Kasumi-1 (cell line): Measurements from ENCODE around the gene HOXB5.
A peak's percentile ranks its signal among the peaks of the same experiment; 100 is the strongest.

Experiments used
- DNase-seq, 2 experiments: peaks; one replicate each; lab custom pipeline; 2025; lab: John Stamatoyannopoulos, UW

Gene HOXB5

DNA sequence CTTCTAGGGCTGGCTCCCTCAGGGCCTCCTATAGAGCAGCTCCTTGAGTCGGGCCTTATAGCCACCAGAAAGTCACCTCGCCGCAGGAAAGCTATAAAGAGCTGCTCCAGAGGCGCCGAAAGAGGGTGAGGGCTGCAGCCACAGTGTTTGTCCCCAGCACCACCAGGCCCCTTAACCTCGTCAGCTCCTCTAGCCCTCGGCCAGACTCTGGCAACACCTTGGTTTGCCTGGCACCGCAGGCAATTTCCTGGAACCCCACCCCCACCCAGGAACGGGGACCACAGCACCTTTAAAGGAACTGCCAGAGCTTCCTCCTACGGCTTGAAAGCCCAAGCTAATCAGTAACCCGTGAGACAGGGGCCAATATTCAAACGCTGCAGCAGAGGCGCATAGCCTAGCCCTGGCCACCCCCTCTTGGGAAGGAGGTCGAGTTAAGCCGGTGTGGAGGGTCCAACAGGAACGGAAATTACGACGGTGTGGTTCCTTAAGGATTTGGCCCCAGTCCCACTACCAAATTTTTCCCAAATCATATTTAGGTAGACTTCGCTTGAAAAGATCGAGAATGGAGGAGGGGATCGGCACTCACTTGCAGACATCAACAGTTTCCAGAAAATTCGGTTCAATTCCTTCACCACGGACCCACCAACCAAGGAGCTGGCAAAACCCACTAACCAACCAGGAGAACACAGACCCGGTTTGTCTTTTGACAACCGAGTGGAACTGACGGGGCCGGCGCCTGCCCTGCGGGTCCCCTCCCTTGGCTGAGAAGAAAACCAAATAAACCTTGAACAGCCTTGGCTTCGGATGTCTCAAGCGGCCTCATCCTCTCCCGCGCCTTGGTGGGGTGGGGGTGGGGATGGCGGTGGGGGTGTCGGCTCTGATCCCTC, 8.2 kb upstream of the HOXB5 start:
- no peak for DNase-seq

DNA sequence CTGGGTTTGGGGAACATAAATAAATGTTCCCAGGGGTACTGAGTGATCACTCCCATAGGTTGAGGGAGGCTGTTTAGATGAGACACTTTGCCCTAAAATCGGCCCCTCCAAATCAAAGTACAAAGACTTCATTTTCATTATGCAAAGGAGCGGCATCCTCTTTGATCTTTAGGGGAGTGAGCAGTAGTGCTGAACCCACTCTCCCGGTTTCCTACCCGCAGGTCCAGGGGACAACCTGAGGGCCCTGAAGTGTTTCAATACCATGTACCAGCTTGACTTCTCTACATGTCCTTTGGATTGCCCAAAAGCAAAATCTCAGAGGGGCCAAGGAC, 7.6 kb upstream of the HOXB5 start:
- DNase-seq: no peak

DNA sequence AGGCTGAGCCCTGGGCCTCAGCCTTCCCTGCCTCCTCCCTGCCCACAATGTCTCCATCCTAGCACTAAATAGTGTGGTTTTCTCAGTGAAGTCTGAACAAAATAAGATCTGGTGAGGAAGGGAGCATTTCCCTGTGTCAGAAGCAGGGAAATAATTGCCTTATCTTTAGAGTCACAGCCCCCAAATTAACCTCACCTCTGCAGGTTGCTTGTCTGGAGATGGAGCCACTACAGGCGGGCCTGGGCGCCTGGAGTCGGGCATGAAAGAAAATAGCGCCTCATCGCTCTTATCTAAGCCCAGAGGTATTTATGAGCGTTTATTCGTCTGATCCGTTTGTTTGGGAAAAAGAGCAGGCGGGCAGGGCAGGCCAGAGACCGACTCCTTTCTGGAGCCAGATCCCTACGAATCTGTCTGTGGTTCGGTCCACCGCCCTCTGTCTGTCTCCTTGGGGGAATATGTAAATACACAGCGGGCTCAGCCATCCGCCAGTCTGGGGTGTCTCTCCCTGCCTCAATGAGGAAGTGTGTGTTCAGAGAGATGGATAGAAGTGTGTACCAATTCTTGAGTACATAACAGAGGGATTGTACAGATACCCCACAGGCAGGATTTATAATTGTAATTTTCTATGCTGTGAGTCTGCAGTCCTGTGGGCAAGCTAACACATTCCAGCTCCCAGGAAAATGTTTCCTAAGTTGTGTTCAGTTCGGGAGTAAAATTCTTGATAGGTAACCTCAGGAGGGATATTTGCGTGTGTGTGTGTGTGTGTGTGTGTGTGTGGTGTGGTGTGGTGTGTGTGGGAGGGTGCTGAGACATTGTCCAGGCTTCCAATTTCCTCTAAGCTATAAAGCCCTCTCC, 6.9 kb upstream of the HOXB5 start:
- no peak for DNase-seq

DNA sequence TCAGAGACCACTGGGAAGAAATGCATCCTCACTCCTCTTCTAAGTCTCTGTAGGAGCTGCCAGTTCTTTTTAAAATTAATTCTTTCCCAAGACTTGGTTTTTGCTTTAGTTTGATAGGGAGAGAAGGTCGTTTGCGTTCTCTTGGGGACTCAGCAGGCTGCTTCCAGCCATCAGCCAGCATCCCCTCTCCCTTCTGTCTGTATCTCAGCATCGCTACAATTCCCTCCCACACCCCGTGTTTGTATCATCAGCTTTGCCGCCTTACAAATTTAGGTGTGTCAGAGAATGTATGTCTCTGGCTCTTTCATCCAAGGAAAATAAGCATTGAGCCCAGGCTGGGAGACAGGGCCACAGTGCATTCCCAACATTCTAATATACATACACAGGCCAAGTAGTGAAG, 5.8 kb upstream of the HOXB5 start:
- DNase-seq: no peak

DNA sequence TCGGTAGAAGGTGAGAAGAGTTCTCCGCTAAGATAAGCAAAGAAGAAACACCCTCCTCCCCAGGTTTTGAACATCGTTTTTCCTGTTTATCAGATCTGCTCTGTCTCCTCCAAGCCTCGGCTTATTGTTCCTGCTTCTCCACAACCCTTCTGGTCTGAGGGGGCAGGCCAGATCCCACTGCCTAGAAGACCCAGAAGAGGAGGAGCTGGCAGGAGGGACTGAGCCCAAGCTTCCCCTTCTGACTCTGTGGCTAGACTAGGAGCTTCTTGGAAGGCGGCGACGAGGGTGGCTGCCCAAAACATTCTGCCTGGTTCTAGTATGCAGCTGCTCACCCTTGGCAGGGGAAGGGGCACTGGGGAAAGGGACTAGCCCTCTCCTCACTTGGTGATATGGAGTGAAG, 5.2 kb upstream of the HOXB5 start:
- no peak for DNase-seq

DNA sequence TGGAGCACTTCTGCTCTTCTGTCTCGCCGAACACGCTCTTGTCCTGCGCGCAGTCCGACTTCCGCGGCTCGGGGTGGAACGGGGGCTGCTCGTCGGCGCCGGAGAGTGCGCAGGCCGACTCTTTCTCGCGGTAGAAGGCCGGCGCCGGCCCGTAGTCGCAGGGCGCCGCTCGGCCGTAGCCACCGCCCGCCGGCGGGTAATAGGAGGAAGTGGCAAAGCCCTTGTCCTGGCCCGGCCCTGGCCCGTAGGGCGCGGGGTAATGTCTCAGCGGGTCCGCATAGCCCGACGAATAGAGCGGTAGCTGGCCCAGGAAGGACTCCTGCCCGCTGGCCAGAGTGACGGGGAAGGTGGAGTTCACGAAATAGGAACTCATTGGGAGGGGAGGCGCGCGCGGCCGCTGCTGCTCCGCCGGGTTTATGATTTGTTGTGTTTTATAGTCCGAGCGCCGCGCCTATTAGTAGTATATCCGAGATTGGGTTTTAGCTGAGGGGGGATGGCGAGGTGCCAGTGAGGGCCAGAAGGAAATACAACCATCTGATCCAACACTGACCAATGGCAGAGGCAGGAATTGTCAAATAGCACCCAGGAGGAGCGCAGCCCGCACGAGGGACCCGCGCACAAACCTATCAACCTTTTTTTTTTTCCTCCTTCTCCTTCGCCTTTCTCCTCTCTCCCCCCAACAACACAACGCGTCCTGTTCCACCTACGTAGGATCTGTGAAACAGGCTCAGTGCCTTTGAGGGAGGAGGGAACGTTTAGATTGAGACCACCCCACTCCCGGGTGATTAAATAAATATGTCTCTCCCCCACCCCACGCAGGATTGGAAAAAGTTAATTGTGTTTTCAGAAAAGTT, 4.4 kb upstream of the HOXB5 start:
- DNase-seq: no peak

DNA sequence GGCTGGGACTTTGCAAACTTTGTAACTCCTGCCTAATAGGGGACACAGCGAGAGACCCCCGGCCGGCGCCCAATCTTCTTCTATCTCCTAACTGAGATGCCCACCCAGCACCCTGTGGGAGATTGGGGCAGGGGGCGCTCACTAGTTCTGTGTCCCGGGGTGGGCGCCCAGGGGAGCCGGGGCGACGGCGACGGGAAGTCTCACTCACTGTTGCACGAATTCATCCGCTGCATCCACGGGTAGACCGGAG, 3.9 kb upstream of the HOXB5 start:
- DNase-seq: no peak

DNA sequence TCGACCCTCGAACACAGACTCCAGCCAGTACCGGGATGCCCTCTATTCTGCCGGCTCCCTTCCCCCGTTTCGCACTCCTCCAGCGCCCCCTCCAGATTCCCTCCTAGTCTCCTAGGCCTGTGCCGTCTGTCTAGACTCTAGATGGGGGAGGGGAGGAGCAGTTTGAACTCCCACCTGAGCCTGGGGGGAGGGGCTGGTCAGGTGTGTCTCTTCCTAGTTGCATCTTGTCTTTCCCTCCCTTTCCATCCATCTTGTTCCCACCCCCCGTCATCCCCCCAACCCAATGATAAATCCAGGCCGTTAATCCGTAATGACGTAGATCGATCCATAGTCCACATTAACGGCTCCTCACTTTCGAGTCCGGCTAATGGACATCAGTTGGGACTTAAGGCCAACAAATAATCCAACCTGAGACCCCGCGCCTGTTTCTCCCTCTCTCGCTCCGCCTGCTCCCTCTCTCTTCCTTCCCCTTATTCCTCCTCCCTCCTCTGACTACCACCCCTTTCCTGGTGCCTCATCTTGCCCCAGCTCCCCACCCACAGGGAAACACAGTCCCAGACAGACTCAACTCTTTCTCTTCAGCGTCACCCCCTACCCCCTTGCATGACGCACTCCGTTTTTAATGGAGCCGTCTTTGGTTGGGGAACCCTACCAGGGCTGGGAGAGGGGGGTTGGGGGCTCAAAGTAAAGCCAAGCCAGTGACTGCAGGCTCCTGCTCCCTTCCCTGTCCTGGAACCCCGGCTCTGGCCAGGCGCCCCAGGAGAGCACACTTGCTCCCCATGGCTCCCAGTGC, 3.4 kb upstream of the HOXB5 start:
- no peak for DNase-seq

DNA sequence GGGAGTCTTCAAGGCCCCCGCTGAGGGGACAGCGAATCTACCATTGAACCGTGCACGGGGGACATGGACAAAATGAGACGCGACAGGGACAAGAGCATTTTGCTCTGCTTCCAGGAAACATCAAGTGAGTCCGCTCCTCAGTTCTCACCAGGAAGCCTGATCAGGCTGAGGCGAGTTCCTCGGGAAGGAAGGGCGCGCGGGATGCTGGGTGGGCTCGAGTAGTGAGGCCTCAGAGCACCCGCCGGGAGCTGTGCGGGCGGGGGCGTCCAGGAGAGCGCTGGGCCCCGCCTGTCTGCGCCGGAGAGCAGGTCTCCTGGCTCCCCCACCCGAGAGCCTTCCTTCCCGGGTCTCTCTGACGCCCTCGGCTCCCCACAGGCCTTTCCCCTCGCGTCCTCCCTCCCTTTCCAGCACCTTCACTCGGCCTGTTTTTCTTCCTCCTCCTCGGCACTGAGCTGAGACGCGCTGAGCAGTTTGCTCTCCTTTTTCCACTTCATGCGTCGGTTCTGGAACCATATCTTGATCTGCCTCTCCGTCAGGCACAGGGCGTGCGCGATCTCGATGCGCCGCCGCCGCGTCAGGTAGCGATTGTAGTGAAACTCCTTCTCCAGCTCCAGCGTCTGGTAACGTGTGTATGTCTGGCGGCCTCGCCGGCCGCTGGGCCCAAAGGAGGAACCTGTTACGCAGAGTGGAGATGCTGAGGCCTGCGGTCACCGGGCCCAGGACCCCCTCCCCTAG, 2.6 kb upstream of the HOXB5 start:
- no peak for DNase-seq

DNA sequence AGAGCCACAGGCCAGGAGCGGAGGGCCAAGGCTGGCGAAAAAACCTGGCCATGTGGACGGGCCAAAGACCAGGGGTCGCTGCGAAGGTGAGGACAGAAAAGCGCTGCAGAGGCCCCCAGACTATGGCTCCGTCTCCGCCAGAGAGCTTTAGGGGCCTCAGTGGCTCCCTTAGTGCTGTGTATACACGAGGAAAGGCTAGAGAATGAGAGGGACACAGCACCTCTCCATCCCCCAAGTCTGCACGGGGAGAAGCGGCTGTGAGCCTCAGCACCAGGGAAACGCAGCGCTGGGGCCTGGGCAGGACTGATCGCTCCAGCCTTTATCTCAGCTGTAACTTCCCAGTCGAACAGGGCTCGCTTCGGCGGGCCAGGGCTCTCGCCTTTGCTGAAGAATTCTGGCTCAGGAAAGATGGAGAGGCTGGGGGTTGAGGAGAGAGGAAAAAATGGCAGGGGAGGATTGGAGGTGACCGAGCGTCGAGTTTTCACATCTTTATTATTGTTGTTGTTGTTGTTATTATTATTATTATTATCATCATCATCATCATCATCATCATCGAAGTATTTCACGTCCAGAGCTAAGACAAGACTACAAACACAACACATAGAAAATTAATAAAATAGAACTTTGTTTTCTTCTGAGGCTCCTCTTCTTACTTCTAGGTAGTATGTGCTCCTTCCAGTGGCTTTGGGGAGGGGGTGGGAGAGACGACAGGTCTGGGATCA, 1.9 kb upstream of the HOXB5 start:
- DNase-seq: no peak

DNA sequence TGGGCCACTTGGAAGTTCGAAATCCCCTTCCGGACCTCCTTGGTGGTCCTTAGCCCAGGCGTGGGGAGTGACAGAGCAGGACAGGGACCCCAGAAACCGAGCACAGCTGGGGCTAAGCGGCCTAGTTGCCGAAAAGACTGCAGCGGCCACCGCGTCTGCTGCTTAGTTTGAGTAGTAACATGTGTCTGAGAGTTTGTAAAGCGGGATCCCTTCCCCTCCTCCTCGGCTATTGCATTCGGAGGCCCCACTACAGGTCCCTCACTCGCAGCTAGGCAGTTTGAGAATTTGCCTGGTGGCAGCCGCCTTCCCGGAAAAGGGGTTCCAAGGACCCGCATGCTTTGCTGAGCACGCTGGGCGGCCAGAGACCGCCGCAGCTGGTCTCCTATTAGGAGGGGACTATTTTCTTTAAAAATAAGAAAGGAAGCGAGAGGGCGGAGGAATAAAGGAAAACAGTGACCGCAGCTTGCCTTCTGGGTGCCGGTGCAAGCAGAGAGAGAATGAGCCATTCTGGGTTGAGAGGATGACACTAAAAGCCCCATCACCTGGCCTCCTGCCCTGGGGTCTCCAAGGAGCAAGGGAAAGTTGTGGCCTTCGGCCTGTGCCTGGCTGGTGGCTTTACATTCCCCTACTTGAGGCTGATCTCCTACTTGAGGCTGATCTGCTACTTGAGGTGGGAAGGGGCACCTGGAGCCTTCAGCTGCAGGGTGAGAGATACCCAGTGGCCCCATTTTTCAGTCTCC, 1.1 kb upstream of the HOXB5 start:
- DNase-seq: no peak

DNA sequence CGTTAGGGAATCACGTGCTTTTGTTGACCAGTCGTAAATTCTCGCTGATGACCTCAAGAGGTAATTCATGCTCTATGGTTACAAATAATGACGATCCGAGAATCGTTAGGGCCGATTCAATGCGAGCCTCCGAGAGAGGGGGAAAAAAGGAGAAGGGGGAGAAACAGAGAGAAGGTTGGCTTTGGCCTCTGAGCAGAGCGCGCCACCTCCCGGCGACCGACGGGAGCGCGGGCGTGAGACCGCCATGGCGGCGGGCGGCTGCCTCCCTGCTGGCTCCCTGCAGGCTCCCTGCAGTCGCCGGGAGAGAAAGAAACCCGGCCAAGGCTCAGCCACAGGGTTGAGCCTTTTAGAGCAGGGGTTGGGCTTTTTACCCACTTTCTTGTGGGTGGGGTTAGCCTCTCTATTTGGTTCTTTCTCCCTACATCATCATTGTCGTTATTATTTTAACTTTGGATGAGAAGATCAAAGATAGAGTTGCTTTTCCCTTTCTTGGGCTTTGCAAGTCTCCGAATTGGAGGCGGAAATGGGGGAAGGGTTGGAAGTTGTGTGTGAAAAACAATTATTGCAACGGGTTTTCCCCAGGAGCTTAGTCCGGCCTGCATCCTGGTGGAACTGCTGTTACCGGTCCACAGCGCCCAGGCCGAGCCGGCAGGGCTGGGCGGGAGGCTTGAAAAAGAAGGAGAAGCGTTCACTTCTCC, 410 bp upstream of the HOXB5 start:
- DNase-seq: peak; percentile 75 to 79

DNA sequence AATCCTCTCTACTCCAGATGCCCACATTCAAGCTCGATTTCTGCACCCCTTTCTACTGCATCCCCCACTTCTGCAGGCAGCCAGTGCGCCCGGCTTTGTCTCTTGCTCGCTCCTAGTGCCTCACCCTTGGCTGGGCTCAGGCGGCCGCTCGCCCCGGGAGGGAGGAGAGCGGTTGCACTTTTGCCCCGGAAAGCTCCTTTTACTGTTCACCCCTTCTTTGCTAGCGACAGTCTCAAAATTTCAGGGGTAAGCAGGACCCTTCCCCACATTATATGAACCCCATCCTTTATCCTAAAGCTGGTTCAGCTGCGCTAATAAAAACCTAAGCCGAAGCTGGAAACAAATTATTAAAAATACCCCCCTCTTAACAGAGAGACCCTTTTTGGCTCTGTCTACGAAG, 1.0 kb downstream of the HOXB5 start:
- no peak for DNase-seq

DNA sequence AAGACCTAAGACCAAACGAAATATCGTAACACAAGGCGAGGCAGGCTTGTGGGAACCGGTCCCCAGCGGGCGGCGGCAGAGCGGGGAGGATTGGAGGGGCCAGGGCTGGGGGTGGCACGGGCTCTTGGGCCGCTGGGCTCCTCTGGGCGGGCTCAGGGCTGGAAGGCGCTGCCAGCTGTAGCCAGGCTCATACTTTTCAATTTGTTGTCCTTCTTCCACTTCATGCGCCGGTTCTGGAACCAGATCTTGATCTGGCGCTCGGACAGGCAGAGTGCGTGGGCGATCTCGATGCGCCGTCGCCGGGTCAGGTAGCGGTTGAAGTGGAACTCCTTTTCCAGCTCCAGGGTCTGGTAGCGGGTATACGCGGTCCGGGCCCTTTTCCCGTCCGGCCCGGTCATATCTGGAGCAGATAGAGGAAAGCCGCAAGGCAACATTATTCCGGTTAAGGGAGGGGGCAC, 1.5 kb downstream of the HOXB5 start:
- DNase-seq: no peak

DNA sequence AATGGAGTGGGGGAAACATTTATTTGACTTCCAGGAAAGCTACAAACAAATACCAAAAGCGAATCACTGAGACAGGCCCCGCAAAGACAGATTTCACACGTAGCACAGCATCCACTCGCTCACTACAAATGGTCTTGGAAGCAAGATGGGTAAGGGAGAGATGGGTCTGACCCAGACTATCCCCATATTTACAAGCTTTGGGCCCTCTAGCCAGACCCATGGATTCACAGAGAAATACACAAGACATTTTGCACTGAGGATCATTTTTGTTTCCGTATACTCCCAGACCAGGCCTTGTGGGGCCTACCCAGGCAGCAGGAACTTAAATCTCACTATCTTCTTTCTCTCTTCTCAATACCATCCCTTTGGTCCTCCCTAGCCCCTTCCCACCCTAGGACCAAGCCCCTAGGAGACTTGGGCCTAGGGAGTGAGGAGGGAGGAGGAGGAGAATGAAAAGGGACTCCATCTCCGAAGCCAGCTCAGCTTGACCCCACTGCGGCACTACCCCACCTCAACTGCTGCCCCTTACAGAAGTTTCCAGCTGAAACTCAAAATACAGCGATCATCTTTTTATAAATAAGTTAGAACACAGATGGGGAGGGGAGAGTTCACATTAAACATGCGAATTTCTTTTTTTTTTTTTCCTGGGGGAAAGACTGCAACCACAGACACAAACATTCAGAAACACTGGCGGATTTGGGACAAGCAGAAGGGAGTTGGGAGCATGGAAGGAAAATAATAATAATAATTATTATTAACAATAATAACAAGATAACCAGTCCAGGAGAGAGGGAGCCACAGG, 2.1 kb downstream of the HOXB5 start:
- no peak for DNase-seq

DNA sequence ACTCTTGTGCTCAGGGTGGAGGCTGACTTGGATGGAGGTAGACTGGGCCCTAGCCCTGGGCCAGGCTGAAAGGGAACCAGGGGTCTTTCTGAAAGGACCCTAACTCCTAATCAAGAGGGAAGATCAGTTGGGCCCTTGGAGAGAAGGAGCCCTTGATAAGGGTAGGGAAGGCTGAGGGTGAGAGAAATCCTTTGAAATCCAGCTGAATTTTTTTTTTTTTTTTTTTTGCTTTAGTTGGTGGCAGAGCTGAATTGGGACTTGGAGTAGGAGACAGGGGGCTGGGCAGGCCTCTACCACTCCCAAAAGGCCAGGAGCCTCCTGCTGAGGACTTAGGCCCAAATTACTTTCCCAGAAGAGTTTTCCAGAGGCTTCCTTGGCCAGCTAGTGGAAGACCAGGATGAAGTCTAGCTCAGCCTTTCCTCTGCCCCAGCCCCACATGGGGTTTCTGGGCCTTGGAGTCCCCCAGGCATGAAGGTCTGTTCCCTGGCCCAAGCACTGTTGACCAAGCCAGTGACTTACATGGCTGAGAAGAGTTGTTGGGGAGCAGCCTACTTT, 2.9 kb downstream of the HOXB5 start:
- DNase-seq: no peak

DNA sequence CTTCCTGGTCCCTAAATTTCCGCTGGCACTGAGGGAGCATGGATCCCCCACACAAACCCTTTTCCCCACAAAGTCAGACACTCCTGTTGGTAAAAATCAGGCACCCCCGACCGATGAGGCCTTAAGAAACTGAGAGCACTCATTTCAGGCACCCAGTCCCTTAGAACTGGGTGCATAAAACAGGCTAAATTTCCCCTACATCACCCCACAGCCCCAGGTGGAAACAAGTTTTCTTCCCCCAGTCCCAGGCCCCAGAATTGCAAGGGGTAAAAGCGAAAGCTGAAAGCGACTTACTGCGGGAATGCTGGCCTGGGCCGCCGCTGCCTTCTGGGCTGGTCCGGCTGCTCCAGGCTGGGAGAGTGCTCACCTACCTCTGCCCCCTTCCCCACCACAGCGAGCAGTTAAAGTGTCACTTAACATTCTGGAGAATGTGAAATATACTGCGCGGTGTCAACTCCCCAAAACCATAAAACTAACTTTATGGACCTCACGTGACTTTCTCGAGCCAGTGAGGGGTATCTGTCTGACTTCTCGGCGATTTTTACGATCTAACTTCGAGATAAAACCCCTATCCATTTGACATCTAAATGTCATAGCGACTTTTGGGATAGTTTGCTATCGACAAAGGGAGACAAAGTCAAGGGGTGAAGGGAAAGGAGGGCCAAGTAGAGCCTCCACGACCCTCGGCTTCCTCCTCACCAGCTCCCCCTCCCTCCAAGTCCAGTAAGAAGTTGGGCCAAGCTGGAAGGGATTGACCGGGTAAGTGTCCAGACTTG, 3.6 kb downstream of the HOXB5 start, which contains the start of gene HOXB3:
HOXB3 (minus strand) TSS at position 411 of the 776 bp plus-strand sequence. CDS start 37,767 bp downstream, outside the sequence.
- no peak for DNase-seq
